ENCODE measurements around the gene IL17RC. TPM values are rescaled to one million over a fixed set of nuclear protein-coding genes. Genes with fewer than 3 reads are reported as not detected.

IL17RC gene
- total RNA-seq, 4 donors from 2014 or later, result 9.7 to 63.7 (median 33.9) TPM

DNA sequence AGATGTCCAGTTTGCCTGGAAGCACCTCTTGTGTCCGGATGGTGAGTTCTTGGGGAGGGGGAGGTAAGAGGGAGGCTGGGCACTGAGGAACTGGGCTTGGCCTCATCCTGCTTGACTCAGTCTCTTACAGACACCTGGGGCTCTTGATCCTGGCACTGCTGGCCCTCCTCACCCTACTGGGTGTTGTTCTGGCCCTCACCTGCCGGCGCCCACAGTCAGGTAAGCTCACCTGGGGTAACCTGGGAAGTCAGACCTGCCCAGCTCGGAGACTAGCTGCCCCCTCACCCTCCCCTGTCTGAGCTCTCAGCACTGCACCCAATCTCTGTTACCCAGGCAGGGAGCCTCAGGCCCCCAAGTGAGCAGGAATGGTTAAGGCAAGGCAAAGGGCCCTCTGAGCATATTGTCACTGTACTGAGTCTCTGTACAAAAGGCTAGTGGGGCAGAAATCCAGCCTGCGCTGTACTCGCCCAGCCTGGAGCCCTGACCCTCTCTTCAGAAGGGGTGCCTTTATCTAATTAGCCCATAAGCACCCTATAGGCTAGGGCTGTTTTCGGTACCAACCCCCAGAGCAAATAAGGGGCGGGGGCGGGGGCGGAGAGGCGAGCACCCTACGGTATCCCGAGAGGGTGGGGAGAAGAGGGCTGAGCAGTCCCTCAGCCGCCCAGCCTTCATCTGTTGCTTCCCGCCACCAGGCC lies 2.2 kb upstream of the IL17RC start:
- H3K27me3 ChIP-seq, result no peaks in the 10 kb centered on the region
- H3K4me1 ChIP-seq, result peaks cover 4 to 14% of the 10 kb centered on the region in 2 donors
- H3K36me3 ChIP-seq, result no peaks in the 10 kb centered on the region
- no peak for DNase-seq
- TF ChIP-seq CTCF (IDR thresholded peaks at IDR 0.05), result no peak
- no peak for TF ChIP-seq POLR2A (IDR thresholded peaks at IDR 0.05)
- peak overlapping the region; percentile 58 to 85 for H3K4me3 ChIP-seq
- intact Hi-C loops (cut with DNase I; ENCODE audit: low total_unique reads), result loop anchor here (10.0 kb wide), 1 partner anchor 50 kb away; no protein-coding TSS in a partner anchor
- H3K9me3 ChIP-seq, result no peaks in the 10 kb centered on the region
- peak overlapping the region; percentile 90 to 93 for H3K27ac ChIP-seq

GRCh38 chr3:9915254-9916141 lies 1.4 kb upstream of the IL17RC start:
- peak; percentile 38 to 85 (median 68) for TF ChIP-seq CTCF (IDR thresholded peaks at IDR 0.05)
- TF ChIP-seq POLR2A (IDR thresholded peaks at IDR 0.05), result peak; percentile 29 to 57
- Histone ChIP-seq H3K27me3 (no peaks in the 10 kb centered on the region), H3K36me3 (no peaks in the 10 kb centered on the region), H3K9me3 (no peaks in the 10 kb centered on the region), H3K27ac (peak overlapping the region; percentile 90 to 93), H3K4me1 (peaks cover 4 to 14% of the 10 kb centered on the region in 2 donors), H3K4me3 (peak overlapping the region; percentile 58 to 85)
- DNase-seq, result peak; percentile 78 to 81
- intact Hi-C loops (cut with DNase I; ENCODE audit: low total_unique reads), result loop anchor here (10.0 kb wide), 1 partner anchor 51 kb away; no protein-coding TSS in a partner anchor

DNA sequence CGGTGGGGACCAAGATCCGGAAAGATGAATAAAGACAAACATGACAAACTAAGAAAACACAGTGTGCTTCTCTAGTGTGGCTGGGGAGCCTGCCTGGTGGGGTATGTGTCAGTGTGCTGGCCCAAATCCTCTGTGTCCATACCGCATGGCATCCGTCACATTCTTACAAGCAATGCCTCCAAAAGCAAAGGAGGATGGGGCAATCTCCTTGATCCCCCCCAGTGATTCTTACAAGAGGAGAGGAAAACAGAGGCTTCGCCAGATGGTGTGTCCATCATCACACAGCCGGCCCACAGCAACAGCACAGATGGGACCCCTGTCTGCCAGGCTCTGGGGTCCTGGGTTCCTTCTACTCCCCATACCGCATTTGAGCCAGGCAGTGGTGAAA lies 558 bp upstream of the IL17RC start:
- Histone ChIP-seq H3K4me1 (peaks cover 4 to 14% of the 10 kb centered on the region in 2 donors), H3K36me3 (no peaks in the 10 kb centered on the region), H3K9me3 (no peaks in the 10 kb centered on the region), H3K27me3 (no peaks in the 10 kb centered on the region), H3K27ac (peak overlapping the region; percentile 90 to 93), H3K4me3 (peak overlapping the region; percentile 58 to 85)
- no peak for TF ChIP-seq POLR2A (IDR thresholded peaks at IDR 0.05)
- no peak for TF ChIP-seq CTCF (IDR thresholded peaks at IDR 0.05)
- peak in 1 of 2 donors; percentile 43 for DNase-seq
- intact Hi-C loops (cut with DNase I; ENCODE audit: low total_unique reads), result loop anchor here (10.0 kb wide), 1 partner anchor 52 kb away; no protein-coding TSS in a partner anchor

DNA sequence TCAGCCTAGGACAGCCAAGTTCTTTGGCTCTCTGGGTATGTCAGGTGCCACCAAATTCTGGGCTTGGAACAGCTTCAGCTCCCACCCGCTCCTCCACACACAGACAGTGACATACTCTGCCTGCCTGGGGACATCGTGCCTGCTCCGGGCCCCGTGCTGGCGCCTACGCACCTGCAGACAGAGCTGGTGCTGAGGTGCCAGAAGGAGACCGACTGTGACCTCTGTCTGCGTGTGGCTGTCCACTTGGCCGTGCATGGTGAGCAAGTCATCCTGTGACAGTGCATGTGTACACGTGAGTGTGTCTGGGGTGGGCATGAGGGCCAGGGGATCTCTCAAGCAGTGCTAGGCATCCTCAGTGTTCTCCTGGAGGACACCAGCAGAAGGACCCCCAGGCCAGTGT lies 922 bp downstream of the IL17RC start:
- Histone ChIP-seq H3K36me3 (no peaks in the 10 kb centered on the region), H3K4me1 (peaks cover 4 to 14% of the 10 kb centered on the region in 2 donors), H3K4me3 (no peak overlapping the region), H3K27ac (peak overlapping the region; percentile 90 to 93), H3K27me3 (no peaks in the 10 kb centered on the region), H3K9me3 (no peaks in the 10 kb centered on the region)
- intact Hi-C loops (cut with DNase I; ENCODE audit: low total_unique reads), result loop anchor here (10.0 kb wide), 1 partner anchor 53 kb away; no protein-coding TSS in a partner anchor
- no peak for DNase-seq
- TF ChIP-seq CTCF (IDR thresholded peaks at IDR 0.05) (no peak), POLR2A (IDR thresholded peaks at IDR 0.05) (no peak)
